Measurements from ENCODE around the gene NOL4L.

The NOL4L gene

DNA sequence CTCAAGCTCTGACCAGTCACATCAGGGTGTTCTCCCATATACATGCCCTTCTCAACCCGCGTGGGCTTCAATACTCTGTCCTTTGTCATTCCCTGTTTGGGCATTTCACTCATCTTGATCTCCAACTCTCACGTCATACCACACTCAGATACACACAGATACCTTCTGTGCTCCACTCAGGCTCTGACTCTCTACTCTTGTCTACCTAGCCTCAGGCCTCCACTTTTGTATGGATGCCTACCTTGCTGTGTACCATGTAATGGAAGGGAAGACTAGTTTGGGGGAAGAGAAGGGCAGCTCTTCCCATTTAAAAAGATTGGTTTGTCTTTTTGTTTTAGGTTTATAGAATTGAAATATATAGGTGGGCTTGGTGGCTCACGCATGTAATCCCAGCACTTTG lies 178.4 kb downstream of the NOL4L start:
- DNase-seq, result no peak

DNA sequence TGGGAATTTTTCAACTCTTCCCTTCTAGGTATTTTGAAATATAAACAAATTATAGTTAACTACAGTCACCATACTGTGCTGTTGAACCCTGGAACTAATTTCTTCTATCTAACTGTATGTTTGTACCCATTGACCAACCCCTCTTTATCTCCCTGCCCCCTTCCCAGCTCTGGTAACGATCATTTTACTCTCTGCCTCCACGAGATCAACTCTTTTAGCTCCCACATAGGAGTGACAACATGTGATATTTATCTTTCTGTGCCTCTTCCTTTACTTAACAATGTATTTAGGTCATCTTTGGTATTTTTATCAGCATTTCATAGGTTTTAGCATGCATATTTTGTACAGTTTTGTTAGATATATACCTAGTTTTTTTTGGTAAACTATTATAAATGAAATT lies 181.1 kb downstream of the NOL4L start:
- no peak for DNase-seq

DNA sequence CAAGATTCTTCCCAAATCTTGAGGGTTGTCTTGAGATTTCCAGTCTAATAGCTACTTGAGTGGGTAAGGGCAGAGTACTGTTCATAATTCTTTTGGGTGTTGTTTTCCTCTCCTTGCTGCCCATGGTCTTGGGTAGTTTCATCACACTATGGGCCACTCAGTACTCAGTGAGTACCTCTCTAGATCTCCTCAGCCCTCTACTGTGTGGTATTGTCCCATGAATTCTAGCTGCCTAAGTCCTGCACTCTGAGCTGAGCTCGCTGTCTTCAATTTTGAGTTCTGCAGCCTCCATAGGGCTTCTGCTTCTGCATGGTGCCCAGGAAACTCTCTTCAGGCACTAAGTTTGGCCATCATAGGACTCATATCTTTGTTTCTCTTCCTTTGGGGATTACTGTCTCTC lies 184.7 kb downstream of the NOL4L start:
- DNase-seq, result no peak

- no peak for DNase-seq
Observed at GRCh38 chr20:32397567-32398084, 187.5 kb downstream of the NOL4L start.

GRCh38 chr20:32396646-32397160 lies 188.4 kb downstream of the NOL4L start:
- no peak for DNase-seq

DNA sequence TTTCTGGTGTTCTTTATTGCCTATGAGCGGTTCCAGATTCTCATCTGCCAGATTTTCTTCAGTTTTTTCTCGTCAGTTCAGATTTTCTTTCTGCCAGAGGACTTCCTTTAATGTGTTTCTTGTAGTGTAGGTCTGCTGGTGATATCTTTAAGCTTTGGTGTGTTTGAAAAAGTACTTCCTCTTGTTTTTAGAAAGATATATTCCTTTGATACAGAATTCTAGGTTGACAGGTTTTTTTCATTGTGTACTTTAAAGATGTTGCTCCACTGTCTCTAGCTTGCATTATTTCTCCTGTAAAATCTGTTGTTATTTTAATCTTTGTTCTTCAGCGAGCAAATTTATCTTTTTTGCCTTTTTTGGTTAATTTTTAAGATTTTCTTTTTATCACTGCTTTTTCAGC lies 190.1 kb downstream of the NOL4L start:
- no peak for DNase-seq

All from MV-4-11 (cell line).